AG10803 (cell line): Measurements from ENCODE around the gene BMERB1.

Experiments
- DNase-seq: peaks from one replicate; pipeline ENCODE4 v3.0.0; 2010; ENCODE audit warnings: low read depth
- H3K4me3 ChIP-seq: 2 replicates; pipeline ENCODE4 v1.5.1; 2011; ENCODE audit warnings: mild to moderate bottlenecking, low read length, control low read depth
- TF ChIP-seq, protein P1 (sequence below): conservative IDR thresholded peaks from 2 replicates; pipeline ENCODE4 v1.5.1; 2011; ENCODE audit warnings: mild to moderate bottlenecking, low read length, control low read depth, inconsistent platforms

BMERB1 gene

DNA sequence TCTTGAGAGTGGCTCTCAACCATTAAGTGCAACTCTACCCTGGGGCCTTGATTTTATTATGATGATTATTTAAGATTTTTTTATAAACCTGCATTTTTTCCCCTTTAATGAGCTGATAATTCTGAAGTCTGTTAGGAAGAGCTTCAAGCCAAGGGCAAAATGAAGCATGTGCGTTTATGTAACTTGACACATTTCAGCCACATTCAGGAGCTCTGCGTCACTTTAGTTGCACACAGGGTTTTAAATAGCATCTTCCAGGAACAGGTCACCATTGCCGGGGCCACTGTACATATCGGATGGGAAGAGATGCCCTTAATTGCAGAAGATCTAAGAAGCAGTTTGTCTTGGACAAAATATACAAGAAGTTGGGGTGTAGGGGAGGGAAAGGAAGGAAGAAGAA lies 89.6 kb downstream of the BMERB1 start:
- no peak for DNase-seq
- H3K4me3 ChIP-seq, result no peak overlapping the region
- TF ChIP-seq, protein P1, sequence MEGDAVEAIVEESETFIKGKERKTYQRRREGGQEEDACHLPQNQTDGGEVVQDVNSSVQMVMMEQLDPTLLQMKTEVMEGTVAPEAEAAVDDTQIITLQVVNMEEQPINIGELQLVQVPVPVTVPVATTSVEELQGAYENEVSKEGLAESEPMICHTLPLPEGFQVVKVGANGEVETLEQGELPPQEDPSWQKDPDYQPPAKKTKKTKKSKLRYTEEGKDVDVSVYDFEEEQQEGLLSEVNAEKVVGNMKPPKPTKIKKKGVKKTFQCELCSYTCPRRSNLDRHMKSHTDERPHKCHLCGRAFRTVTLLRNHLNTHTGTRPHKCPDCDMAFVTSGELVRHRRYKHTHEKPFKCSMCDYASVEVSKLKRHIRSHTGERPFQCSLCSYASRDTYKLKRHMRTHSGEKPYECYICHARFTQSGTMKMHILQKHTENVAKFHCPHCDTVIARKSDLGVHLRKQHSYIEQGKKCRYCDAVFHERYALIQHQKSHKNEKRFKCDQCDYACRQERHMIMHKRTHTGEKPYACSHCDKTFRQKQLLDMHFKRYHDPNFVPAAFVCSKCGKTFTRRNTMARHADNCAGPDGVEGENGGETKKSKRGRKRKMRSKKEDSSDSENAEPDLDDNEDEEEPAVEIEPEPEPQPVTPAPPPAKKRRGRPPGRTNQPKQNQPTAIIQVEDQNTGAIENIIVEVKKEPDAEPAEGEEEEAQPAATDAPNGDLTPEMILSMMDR, result no peak

GRCh38 chr16:15524966-15525365 lies 90.6 kb downstream of the BMERB1 start:
- no peak overlapping the region for H3K4me3 ChIP-seq
- TF ChIP-seq, protein P1, result no peak
- no peak for DNase-seq

DNA sequence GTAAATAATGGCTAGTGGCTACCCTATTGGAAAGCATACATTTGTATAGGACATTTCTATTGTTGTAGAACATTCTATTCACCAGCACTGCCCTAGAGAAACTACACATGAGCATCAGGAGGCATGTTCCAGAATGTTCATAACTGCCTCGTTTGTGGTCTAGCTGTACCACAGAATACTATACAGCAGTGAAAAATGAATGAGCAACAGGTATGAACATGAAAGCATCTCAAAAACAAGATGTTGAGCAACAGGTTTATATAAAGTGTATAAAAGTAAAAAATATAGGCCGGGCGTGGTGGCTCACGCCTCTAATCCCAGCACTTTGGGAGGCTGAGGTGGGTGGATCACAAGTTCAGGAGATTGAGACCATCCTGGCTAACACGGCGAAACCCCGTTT lies 91.7 kb downstream of the BMERB1 start:
- TF ChIP-seq, protein P1, result no peak
- DNase-seq, result no peak
- H3K4me3 ChIP-seq, result no peak overlapping the region

DNA sequence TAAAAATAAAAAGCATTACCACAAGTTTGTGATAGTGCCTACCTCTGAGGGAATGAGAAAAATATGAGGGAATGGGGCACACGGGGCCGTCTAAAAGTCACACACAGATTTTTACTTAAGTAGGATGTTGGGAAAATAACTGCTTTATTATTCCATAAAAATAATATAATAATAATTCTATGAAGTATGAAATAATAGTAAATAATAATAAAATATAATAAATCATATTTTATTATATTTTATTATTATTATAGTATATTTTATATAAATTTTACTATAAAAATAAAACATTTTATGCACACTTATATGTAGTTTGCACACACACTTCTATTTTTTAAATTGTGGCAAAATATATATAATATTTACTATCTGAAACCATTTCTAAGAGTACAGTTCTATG lies 92.3 kb downstream of the BMERB1 start:
- TF ChIP-seq, protein P1, result no peak
- no peak overlapping the region for H3K4me3 ChIP-seq
- DNase-seq, result no peak

DNA sequence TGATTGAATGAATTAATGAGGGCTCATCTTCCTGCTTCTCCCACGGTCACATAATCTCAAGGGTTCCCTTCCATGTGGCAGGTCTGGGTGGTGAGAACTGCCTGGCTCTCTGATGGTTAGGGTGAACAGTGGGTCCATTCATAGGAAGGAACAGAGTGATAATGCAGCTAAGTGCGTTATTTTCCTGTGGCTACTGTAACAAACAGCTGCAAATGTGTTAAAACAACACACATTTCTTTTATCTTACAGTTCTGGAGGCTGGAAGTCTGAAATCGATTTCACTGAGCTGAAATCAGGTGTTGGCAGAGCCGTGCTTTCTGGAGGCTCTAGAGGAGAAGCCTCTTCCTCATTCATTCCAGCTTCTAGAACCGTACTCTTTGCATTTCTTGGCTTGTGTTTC lies 95.3 kb downstream of the BMERB1 start:
- DNase-seq, result no peak
- TF ChIP-seq, protein P1, result no peak
- no peak overlapping the region for H3K4me3 ChIP-seq

DNA sequence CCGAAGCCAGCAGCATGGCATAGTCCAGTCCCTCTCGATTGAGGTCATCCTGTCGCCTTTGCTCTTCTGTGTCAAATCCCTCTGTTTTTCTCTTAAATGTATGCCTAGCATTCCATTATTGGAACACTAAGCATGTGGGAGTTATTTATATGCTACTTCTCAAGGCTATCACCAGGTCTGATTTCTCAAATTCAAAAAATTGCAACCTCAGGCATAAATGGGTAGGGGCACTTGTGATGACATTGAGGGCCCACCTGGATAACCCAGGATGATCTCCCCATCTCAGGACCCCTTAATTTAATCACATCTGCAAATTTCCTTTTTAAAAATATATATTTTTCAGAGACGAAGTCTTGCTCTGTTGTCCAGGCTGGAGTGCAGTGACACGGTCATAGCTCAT lies 95.7 kb downstream of the BMERB1 start:
- no peak for DNase-seq
- H3K4me3 ChIP-seq, result no peak overlapping the region
- TF ChIP-seq, protein P1, result no peak

DNA sequence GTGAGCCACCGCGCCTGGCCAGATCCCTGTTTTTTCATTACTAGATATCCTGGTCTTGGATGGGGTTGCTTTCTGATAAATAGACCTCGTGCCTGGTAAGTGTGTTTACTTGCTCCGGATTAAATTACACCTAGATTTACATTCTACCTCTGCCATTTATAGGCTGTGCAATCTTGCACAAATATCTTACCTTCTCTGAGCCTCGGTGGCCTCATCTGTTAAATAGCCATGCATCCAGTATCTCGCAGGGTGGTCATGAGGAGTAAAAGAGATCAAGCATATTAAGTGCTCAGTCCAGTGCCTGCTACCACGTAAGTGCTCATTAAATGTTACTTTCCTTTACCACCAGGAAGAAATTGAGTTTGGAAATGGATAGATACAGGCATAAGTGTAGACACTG lies 98.4 kb downstream of the BMERB1 start:
- no peak for DNase-seq

More for the DNA sequence above, 98.4 kb downstream of the BMERB1 start:
- TF ChIP-seq, protein P1, result no peak
- no peak overlapping the region for H3K4me3 ChIP-seq
